NB4 (cell line): ENCODE measurements around the gene DLL3.

Experiments used
- MYC ChIP-seq: IDR thresholded peaks from 2 replicates; pipeline ENCODE4 v1.6.1; 2011; ENCODE audit warnings: low read depth, low read length
- POLR2A ChIP-seq: IDR thresholded peaks from 2 replicates; pipeline ENCODE4 v1.6.1; 2011; ENCODE audit warnings: mild to moderate bottlenecking; ENCODE audit not compliant: insufficient read length; ENCODE audit errors: extremely low read depth
- TF ChIP-seq, protein P1 (sequence below): IDR thresholded peaks from one replicate; pipeline ENCODE4 v1.5.1; 2012; ENCODE audit warnings: low read depth, low read length

DNA sequence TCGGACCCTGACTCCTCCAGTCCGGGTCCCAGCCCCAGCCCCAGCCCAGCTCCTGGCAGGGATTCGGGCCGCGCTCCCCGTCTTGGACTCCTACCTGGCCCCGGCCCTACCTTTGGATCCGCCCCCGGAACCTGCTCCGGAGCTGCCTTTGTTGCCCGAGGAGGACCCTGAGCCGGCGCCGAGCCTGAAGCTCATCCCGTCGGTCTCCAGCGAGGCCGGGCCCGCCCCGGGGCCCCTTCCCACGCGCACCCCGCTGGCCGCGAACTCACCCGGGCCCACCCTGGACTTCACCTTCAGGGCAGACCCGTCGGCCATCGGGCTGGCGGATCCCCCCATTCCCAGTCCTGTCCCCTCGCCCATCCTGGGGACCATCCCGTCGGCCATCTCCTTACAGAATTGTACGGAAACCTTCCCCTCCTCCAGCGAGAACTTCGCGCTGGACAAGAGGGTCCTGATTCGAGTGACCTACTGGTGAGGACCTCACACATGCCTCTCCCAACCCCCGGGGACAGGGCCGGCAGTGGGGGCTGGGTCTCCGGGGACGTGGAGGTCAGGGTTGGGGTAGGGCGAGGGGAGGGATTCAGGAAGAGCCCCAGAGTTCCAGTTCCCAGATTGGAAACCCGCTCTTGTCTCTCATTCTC is 16.9 kb downstream of the DLL3 start:
- TF ChIP-seq, protein P1, sequence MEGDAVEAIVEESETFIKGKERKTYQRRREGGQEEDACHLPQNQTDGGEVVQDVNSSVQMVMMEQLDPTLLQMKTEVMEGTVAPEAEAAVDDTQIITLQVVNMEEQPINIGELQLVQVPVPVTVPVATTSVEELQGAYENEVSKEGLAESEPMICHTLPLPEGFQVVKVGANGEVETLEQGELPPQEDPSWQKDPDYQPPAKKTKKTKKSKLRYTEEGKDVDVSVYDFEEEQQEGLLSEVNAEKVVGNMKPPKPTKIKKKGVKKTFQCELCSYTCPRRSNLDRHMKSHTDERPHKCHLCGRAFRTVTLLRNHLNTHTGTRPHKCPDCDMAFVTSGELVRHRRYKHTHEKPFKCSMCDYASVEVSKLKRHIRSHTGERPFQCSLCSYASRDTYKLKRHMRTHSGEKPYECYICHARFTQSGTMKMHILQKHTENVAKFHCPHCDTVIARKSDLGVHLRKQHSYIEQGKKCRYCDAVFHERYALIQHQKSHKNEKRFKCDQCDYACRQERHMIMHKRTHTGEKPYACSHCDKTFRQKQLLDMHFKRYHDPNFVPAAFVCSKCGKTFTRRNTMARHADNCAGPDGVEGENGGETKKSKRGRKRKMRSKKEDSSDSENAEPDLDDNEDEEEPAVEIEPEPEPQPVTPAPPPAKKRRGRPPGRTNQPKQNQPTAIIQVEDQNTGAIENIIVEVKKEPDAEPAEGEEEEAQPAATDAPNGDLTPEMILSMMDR: no peak
- TF ChIP-seq POLR2A (no peak), MYC (no peak)
